CMK (cell line): Measurements from ENCODE around the gene RASAL2.
"Not testable (repeated sequence)": the region's sequence is repeated elsewhere in the genome, so short reads cannot be mapped to it uniquely, and the experiment has no call there.

Experiments
- DNase-seq: peaks from one replicate; pipeline ENCODE4 v3.0.0-alpha.2; 2010; ENCODE audit warnings: low read depth

Gene RASAL2

DNA sequence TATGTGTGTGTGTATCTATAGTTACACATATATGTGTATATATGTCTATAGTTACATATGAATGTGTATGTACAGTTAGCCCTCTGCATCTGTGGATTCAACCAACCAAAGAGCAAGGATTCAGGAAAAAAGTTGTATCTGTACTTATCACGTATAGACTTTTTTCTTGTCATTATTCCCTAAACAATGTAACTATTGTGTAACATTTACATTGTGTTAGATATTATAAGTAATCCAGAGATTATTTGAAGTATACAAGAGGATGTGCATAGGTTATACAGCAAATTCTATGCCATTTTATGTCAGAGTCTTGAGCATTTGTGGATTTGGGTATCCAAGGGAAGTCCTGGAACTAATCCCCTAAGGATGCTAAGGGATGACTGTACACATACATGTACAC is 71.3 kb downstream of the RASAL2 start:
- DNase-seq: no peak

- no peak for DNase-seq
Observed at GRCh38 chr1:178166429-178167024, 72.6 kb downstream of the RASAL2 start.

GRCh38 chr1:178168536-178168935 is 74.6 kb downstream of the RASAL2 start:
- no peak for DNase-seq

DNA sequence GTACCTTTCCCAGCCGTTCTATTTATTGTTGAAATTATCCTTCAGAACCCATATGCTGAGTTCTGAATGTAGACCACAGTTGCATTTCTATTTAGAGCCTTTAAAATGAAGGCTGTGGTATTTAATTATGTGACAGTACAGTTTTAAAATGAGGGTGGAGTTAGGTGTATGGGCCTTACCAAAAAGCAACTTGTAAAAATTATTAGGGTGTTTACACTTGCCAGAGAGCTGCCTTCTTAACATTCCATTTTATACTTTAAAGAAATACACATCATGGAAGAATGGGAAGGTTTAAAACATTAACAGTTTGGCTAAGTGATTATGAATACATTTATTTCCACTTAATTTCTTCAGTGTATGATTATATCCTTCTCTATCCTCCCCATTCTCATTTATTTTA is 75.7 kb downstream of the RASAL2 start:
- DNase-seq: no peak

- DNase-seq: no peak
Observed at GRCh38 chr1:178172939-178173338, 79.0 kb downstream of the RASAL2 start.

DNA sequence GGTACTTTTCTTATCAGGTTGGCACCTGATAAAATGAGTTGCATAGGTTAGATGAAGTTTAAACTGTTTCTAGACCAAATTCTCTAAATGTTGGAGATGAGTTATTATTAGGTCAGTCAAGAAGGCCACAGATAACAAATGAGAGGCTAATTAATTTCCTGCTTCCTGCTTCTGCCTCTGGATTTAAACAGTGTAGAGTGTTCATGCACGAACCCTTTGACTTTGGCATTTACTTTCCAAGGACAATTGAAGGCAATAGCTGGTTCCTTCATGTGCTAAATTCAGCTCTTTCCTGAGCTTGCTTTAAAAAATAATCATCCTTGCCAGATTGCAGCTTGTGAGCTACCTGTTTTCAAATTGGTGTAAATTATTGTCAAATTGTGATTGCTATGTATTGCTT is 80.6 kb downstream of the RASAL2 start:
- no peak for DNase-seq

- DNase-seq: no peak
Observed at GRCh38 chr1:178180405-178180804, 86.5 kb downstream of the RASAL2 start.

GRCh38 chr1:178183796-178184195 is 89.9 kb downstream of the RASAL2 start:
- no peak for DNase-seq

DNA sequence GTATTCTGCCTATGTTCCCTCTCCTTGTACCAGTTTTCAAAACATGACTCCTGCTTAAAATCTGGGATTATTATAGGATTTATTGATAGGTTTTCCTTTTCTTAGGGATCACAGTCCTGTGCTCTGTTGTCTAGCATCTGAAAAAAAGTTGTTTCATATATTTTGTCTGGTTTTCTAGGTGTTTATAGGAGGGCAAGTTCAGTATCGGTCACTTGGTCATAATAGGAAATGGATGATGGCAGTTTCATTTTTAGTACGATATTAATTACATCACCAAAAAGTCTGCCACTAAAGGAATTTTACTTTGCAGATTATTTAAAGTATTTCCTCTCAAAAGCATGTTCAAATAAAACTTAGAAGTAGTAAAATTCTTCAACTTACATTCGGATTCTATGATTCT is 94.4 kb downstream of the RASAL2 start:
- DNase-seq: no peak

DNA sequence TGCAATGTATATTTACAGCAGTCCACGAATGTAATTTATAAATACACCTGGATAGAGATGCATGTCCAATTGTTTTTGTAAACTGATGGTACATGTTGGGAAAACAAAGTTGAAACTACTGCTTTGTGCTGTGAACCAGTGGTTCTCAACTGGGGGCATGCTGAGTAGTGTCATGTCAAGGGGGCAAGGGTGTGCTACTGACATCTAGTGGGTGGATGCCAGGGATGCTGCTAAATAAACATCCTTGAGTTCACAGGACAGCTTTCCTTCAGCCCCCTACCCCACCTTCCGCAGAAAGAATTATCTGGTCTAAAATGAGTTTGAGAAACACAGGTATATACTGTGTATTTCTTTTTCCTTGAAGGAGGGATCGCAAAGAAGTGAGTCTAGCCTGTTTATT is 95.9 kb downstream of the RASAL2 start:
- DNase-seq: no peak

GRCh38 chr1:178190881-178191280 is 97.0 kb downstream of the RASAL2 start:
- DNase-seq: no peak

DNA sequence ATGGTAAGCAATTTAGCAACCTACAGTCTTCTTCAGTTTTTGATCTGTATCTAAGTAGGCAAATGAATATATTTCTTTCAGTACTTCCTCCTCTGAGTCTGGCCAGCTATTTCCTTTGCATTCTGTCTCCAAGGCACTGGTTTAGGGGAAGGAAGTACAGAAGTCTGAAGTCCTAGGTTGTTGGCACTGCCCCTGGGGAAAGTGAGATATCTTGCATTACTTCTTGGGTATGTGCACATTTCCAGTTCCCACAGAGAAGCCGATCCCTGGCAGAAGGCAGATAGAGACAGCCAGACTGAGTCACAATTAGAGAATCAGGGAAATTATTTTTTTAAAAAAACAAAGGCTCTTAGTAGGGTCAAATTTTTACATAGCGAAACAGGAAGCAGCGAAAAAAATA is 98.8 kb downstream of the RASAL2 start:
- DNase-seq: no peak

DNA sequence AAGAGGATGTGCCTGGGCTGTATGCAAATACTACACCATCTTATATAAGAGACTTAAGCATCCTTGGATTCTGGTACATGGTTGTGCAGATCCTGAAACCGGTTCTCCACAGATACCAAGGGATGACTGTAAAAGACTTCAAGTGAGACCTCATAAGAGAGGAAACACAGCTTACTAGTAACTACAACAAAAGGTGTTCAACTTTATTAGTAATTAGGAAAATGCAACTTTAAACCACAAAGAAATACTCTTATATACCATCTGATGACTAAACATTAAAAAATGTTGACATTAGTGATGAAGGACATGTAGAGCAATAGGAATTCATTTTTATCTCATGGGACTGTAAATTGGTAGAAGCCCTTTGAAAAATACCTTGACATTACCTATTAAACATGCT is 102.7 kb downstream of the RASAL2 start:
- no peak for DNase-seq

GRCh38 chr1:178202095-178202494 is 108.2 kb downstream of the RASAL2 start:
- not testable (repeated sequence) for DNase-seq

- not testable (repeated sequence) for DNase-seq
Observed at GRCh38 chr1:178202546-178202945, 108.6 kb downstream of the RASAL2 start.

DNA sequence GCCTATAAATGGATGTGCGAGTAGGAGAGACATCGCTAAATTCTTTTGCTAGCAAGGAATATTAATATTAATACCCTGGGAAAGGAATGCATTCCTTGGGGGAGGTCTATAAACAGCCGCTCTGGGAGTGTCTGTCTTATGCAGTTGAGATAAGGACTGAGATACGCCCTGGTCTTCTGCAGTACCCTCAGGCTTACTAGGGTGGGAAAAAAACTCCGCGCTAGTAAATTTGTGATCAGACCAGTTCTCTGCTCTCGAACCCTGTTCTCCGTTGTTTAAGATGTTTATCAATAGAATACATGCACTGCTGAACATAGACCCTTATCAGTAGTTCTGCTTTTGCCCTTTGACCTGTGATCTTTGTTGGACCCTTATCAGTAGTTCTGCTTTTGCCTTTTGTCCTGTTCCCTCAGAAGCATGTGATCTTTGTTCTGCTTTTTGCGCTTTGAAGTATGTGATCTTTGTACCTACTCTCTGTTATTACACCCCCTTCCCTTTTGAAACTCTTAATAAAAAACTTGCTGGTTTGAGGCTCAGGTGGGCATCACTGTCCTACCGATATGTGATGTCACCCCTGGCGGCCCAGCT is 114.5 kb downstream of the RASAL2 start:
- peak; percentile 4 for DNase-seq

DNA sequence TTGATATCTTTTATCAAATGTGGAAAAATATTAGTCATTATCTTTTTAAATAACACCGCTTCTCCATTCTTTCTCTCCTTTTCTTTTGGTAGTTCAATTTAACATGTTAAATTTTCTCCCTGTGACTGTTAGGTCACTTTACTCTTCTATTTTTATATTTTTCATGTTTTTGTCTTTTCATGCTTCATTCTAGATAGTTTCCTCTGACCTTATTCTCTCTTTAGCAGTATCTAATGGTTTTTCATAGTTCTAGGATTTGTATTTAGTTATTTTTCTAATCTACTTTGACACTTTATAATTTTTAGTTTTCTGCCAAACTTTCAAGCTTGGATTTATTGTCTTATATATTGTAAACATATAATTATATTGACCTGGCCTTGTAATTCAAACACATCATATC is 116.0 kb downstream of the RASAL2 start:
- DNase-seq: no peak

GRCh38 chr1:178218550-178218949 is 124.6 kb downstream of the RASAL2 start:
- no peak for DNase-seq

DNA sequence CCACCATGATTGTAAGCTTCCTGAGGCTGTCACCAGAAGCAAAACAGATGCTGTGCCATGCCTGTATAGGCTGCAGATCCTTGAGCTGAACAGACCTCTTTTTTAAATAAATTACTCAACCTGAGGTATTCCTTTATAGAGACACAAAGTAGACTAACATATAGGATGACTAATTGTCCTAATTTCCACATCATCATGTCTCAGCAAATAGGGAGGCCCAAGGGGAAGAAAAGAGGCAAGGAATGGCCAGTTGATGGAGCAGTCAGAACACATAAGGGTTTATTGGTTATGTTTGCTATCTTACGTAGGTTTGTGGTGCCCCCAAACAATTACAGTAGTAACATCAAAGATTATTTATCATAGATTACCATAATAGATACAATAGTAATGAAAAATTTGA is 126.2 kb downstream of the RASAL2 start:
- no peak for DNase-seq

DNA sequence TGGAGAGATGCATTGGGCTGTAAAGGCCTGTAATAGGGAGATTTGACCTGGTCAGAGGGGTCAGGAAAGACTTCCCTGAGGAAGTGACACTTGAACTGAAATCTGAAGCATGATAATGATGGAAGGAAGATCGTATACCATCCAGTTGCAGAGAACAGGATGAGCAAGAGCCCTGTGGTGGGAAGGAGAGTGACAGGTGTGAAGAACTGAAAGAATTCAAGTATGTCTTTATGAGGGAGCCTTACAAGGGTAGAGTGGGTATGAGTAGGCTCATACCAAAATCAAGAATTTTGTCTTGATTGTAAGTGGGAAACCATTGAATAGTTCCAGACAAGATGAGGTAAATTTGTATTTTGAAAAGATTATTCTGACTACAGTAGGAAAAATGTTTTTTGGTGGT is 129.4 kb downstream of the RASAL2 start:
- no peak for DNase-seq

DNA sequence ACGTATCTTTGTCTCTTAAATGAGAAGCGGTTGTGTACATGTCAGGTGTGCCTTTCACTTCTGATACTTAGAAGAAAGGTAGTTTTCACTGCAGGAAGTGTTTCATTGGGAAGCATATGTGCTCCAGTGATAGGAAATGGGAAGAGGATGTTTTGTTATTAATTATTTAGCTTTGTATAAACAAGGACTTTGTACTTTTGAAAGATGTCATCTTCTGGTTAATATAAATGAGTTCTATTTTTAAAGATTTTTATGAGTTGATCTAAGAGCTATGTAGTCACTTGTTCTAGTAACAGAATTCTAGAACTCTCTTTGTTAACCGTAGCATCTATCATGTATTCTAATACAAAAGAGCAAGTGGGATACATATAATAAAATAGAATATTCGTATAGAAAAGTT is 130.5 kb downstream of the RASAL2 start:
- no peak for DNase-seq

DNA sequence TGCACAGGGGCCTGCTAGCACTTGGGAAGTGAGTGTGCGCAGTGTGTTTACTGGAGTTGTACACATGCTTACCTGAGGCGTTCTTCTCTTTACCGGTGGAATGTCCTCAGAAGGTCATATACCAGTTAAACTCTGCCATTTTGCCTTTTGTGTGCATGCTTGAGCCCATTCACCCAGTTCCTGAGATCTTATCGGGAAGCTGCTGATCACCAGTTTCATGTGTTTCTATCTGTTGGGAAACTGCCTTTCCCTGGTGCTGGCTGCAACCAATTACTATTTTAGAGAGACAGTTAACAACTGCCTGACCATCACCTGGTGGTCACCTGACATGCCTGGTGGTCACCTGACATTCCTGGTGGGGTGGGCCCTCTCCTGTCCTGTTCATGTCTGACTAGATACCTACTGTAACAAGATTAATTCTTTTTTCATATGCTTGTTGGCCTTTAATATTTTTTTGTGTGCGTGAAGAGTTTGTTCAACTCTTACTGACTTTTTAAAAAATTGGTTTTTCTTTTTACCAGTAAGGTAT is 137.0 kb downstream of the RASAL2 start:
- no peak for DNase-seq

DNA sequence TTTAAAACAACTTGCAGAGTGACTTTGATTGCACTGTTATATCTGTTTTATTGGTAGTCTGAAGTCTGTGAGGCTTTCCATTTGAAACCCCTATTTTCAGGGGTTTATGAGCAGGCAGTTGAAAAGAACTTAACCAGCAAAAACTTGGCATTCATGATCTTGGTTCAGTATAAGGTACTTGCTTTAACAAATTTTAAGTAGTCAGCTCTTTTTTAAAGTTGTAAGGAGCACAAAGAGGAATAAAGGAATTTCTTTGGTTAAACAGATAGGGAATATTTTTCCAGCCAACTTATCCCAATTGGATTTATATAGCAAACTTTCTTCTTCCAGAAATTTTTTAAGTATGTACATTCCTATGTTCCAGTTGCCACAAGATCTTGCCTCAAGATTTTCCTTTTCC is 138.2 kb downstream of the RASAL2 start:
- no peak for DNase-seq

DNA sequence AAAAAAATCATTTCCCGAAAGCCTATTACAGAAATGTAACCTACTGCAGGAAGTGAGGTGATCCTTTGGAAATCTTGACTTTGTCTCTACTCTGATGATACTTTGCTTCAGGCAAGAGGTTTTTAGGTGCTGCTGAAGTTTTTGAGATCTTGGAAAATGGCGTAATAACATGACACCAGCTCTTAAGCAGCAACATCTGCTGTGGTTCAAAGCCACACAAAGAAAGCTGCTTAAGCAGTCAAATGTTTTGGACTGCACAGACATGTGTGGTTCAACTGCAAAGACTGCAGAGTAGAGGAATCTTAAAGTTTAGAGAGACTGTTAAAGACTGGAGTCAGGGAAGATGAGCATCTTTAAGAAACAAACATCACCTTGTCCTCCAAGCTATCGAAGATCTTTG is 139.0 kb downstream of the RASAL2 start:
- DNase-seq: no peak
